ENCODE measurements around the gene UTP4.

GRCh38 chr16:69209735-69210134 lies 77.3 kb downstream of the UTP4 start:
- TF ChIP-seq POLR2A (IDR thresholded peaks at IDR 0.05; ENCODE audit: low read length) (no peak), GATA1 (IDR thresholded peaks at IDR 0.05; ENCODE audit: low read depth, low read length) (no peak)

All from erythroblast (primary cell).